Naive thymus-derived CD8-positive, alpha-beta T cell (primary cell): Measurements from ENCODE around the gene ADTRP. TPM values are rescaled to one million over a fixed set of nuclear protein-coding genes. Genes with fewer than 3 reads are reported as not detected.

Experiments used
- ATAC-seq, 2 donors: fragments of 150-1000 bp; cut with Tn5 transposase in 1 of 2; sonication (Bioruptor Pico), chemical (Tn5 transposase) in 1 of 2; 1 replicate in 1 of 2; 2 replicates in 1 of 2; pipeline ENCODE4 v1.10.0; 2021; ENCODE audit warnings: mild to moderate bottlenecking in 2 of 2, moderate library complexity in 2 of 2
- POLR2A ChIA-PET: fragments of 350-600 bp; sonication (Branson Sonifier 250); formaldehyde crosslinking; loops from one replicate; lab custom pipeline; 2021; ENCODE audit warnings: antibody characterized with exemption; lab: Charles Lee
- DNase-seq, 10 donors: peaks; one replicate each; pipeline versions ENCODE4 v3.0.0 to v3.0.0-alpha.2; 2020 to 2022
- H3K27ac Mint-ChIP-seq, 10 donors: one replicate each; pipeline ENCODE4 v1.8.0; 2020 to 2022; ENCODE audit warnings: mild to moderate bottlenecking in 10 of 10, mixed read lengths in 10 of 10, moderate library complexity in 4 of 10, inconsistent platforms in 1 of 10
- H3K27me3 Mint-ChIP-seq, 5 donors: one replicate each; pipeline ENCODE4 v1.8.0; 2021 to 2022; ENCODE audit warnings: mixed read lengths in 5 of 5
- H3K36me3 Mint-ChIP-seq, 3 donors: one replicate each; pipeline ENCODE4 v1.8.0; 2020 to 2022; ENCODE audit warnings: mixed read lengths in 3 of 3, mild to moderate bottlenecking in 2 of 3, inconsistent platforms in 1 of 3
- H3K4me1 Mint-ChIP-seq, 4 donors: one replicate each; pipeline ENCODE4 v1.8.0; 2021 to 2022; ENCODE audit warnings: mixed read lengths in 4 of 4
- H3K4me3 Mint-ChIP-seq, 10 donors: one replicate each; pipeline ENCODE4 v1.8.0; 2020 to 2022; ENCODE audit warnings: mild to moderate bottlenecking in 10 of 10, mixed read lengths in 10 of 10, moderate library complexity in 6 of 10, inconsistent platforms in 1 of 10
- H3K9me3 Mint-ChIP-seq, 9 donors: one replicate each; pipeline ENCODE4 v1.8.0; 2020 to 2022; ENCODE audit warnings: mixed read lengths in 9 of 9, mild to moderate bottlenecking in 3 of 9, inconsistent platforms in 1 of 9, moderate library complexity in 1 of 9
- polyA plus RNA-seq, 3 donors: library from polyadenylated mRNA; unstranded; fragments of 300-500 nt; fragmentation: Illumina TruSeq; gene quantifications; one replicate each; pipeline ENCODE4 v1.2.3, GENCODE V29; 2021
- total RNA-seq, 8 experiments: library from RNA in 2 of 8; stranded (reverse) in 2 of 8; gene quantifications; one replicate each; pipeline ENCODE4 v1.2.3 and lab custom pipeline; 2021 to 2026

The ADTRP gene
- total and polyA plus RNA-seq, 5 experiments from 2014 or later = 2.3 to 14.0 (median 7.2) TPM

DNA sequence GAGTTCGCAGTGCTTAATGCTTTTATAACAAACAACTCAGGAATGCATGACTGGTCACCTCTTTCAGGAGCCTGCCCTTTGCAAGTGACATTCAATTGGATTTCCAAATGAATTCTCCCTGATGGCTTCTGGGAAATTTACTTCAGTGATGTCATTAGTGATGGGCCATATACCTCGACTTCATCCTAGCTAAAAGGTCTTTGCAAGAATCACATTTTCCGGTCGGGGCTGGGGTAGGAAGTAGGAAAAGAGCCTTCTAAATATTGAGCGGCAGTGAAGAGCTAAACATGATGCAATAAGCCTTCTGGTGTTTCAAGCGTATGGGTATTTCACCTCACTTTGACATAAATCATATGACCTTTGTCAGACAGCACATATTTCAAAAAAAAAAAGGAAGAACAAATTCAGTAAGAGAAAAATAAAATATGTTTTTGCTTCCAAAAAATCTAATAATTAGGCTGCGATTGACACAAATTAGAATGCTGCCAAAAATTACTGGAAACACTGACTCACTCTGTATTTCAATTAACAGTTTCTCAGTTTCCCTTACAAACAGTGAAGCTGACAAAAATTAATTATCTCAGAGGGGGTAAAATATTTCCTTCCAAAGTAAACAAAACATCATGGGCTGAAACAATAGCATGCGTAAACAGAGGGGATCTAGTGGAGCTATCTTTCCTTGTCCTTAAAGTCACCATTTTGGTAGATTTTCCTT lies 39.8 kb downstream of the ADTRP start:
- Mint-ChIP-seq H3K27me3 (peaks cover 0 to 3% (median 0%) of the 10 kb centered on the region in 5 donors), H3K9me3 (peaks cover 0 to 2% (median 0%) of the 10 kb centered on the region in 9 donors), H3K4me1 (peaks cover 5 to 21% (median 12%) of the 10 kb centered on the region in 4 donors), H3K36me3 (no peaks in the 10 kb centered on the region), H3K4me3 (no peak overlapping the region), H3K27ac (no peak overlapping the region)
- no peak for DNase-seq
- POLR2A ChIA-PET = interaction anchor here (1.5 kb wide), 1 partner anchor 11 kb away, joined by 6 read pairs; no protein-coding TSS in a partner anchor
- no peak for ATAC-seq

- no peaks in the 10 kb centered on the region for H3K36me3 Mint-ChIP-seq
- peaks cover 0 to 3% (median 0%) of the 10 kb centered on the region in 5 donors for H3K27me3 Mint-ChIP-seq
- H3K4me1 Mint-ChIP-seq = peaks cover 5 to 26% (median 16%) of the 10 kb centered on the region in 4 donors
- DNase-seq = no peak
- peaks cover 0 to 6% (median 0%) of the 10 kb centered on the region in 9 donors for H3K9me3 Mint-ChIP-seq
- POLR2A ChIA-PET = interaction anchor here (1.5 kb wide), 1 partner anchor 10 kb away, joined by 6 read pairs; no protein-coding TSS in a partner anchor
- H3K4me3 Mint-ChIP-seq = no peak overlapping the region
- no peak for ATAC-seq
- H3K27ac Mint-ChIP-seq = no peak overlapping the region
These were observed 40.4 kb downstream of the ADTRP start for GRCh38 chr6:11738234-11738633.

DNA sequence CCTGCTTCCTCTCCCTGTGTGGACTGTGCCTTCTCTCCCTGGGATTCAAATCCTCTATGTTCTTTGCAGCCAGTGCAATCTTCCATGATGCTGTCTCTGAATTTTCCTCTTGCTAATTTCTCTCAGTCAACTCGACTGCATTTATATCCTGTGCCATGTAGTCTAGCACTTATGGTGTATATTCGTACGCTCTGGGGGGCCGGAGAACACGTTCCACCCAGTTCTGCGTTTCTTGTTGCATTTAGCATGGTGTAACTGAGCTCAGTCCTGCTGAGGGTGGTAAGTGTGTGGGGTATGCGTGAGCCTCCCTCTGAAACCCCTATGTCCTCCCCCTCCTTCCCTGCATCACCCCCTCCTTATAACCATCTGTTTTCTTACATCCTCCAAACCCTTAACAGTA lies 42.0 kb downstream of the ADTRP start:
- ATAC-seq (no peak), DNase-seq (no peak)
- Mint-ChIP-seq H3K4me1 (peaks cover 18 to 34% (median 27%) of the 10 kb centered on the region in 4 donors), H3K36me3 (no peaks in the 10 kb centered on the region), H3K27ac (peak overlapping the region in 1 of 10 donors; percentile 31), H3K27me3 (peaks cover 0 to 2% (median 0%) of the 10 kb centered on the region in 5 donors), H3K4me3 (no peak overlapping the region), H3K9me3 (peaks cover 0 to 9% (median 0%) of the 10 kb centered on the region in 9 donors)
- POLR2A ChIA-PET = interaction anchor here (1.1 kb wide), 1 partner anchor 25 kb away, joined by 4 read pairs; no protein-coding TSS in a partner anchor

DNA sequence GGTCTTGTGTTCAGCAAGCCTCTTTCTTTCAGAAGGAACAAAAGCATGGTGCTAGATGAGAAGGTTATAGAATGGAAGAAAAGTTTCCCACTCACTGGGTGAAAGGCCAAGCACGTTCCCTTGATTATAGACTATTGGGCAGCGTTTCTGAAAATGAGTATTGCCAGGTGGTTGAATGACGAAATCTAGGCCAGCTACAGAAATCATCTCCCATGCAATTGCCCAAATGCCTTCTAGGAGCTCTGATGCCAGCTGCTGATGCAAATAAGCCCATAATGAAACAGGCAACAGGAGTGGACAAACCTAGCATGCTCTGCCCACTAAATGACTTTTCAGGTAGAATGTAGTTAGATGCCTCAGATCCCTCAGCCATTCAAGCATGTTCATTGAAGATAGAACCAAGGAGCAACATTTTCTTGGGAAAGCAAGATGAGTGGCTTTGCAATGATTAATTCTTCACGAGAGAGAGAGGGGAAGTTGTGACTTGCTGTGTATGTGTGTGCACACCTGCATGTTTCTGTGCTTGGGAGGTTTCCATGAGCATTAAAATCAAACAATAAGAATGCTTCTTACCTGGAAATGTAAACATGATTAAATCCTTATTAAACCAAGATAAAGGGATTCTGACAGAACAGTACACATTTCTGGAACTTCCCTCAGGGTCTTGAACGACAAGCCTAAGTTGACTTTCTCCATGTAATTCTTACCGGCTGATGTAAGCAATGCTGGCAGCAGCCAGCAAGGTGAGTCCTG lies 43.6 kb downstream of the ADTRP start:
- no peak for ATAC-seq
- no peaks in the 10 kb centered on the region for H3K36me3 Mint-ChIP-seq
- peaks cover 0 to 9% (median 0%) of the 10 kb centered on the region in 9 donors for H3K9me3 Mint-ChIP-seq
- no peak overlapping the region for H3K4me3 Mint-ChIP-seq
- POLR2A ChIA-PET = no interaction called here
- H3K27ac Mint-ChIP-seq = no peak overlapping the region
- no peak for DNase-seq
- H3K27me3 Mint-ChIP-seq = peaks cover 0 to 2% (median 0%) of the 10 kb centered on the region in 5 donors
- H3K4me1 Mint-ChIP-seq = peaks cover 21 to 37% (median 25%) of the 10 kb centered on the region in 4 donors

GRCh38 chr6:11732036-11732631 lies 46.5 kb downstream of the ADTRP start:
- Mint-ChIP-seq H3K27me3 (peaks cover 0 to 2% (median 0%) of the 10 kb centered on the region in 5 donors), H3K27ac (peak overlapping the region in 7 of 10 donors; percentile 4 to 89 (median 74)), H3K4me1 (peaks cover 39 to 63% (median 50%) of the 10 kb centered on the region in 4 donors), H3K9me3 (peaks cover 0 to 9% (median 0%) of the 10 kb centered on the region in 9 donors), H3K4me3 (peak overlapping the region; percentile 20 to 78 (median 60)), H3K36me3 (no peaks in the 10 kb centered on the region)
- peak in 1 of 10 donors; percentile 18 for DNase-seq
- peak in 1 of 2 donors; percentile 33 for ATAC-seq
- POLR2A ChIA-PET = interaction anchor here (0.6 to 1.3 kb wide), 5 partner anchors 8 to 605 kb away, joined by 3 to 9 read pairs (median 4); no protein-coding TSS in a partner anchor

DNA sequence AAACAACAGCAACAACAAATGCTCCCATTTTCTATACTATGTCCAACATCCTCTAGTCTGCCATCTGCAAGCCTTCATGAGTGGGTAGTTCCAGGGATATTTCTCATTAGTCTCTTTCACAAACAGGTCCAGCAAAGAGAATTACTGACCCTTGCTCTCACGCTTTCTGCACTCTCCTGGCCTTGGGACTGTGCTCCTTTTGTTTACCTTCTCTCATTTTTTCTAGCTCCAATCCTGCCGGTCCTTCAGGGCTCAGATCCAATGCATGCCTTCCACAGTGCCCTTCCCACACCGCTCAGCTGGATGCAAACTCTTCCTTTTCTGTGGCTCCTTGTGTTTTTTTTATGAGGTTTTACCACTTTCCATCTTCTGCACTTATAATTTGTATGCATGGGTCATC lies 47.2 kb downstream of the ADTRP start:
- H3K36me3 Mint-ChIP-seq = peaks cover 0 to under 1% (median 0%) of the 10 kb centered on the region in 3 donors
- H3K4me1 Mint-ChIP-seq = peaks cover 41 to 68% (median 52%) of the 10 kb centered on the region in 4 donors
- DNase-seq (no peak), ATAC-seq (no peak)
- H3K4me3 Mint-ChIP-seq = peak overlapping the region in 3 of 10 donors; percentile 8 to 62 (median 54)
- H3K27me3 Mint-ChIP-seq = peaks cover 0 to 2% (median 0%) of the 10 kb centered on the region in 5 donors
- H3K27ac Mint-ChIP-seq = peak overlapping the region in 7 of 10 donors; percentile 35 to 89 (median 54)
- POLR2A ChIA-PET = interaction anchor here (0.6 to 1.3 kb wide), 2 partner anchors 20 to 606 kb away, joined by 3 to 9 read pairs; no protein-coding TSS in a partner anchor
- peaks cover 0 to 9% (median 0%) of the 10 kb centered on the region in 9 donors for H3K9me3 Mint-ChIP-seq

DNA sequence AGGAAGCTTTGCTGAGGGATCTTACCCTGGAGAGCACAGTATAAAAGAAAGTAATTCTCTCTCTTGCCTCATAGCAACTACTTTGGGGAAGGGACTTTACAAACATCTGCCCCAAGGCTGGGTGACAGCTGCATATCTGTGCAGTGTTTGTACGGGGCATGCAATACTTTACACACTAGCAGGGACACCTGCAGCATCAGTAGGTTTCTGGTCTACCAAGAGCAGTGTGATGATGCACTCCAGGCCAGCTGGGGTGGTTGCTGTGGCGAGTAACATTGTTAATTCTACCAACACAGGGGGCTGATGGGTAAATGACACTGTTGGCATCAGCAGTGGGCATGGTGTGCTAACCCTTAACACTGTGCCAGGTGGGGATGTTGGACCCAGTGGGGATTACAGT lies 48.0 kb downstream of the ADTRP start:
- peaks cover 0 to 9% (median 0%) of the 10 kb centered on the region in 9 donors for H3K9me3 Mint-ChIP-seq
- H3K27ac Mint-ChIP-seq = peak overlapping the region in 2 of 10 donors; percentile 89 to 98
- H3K4me3 Mint-ChIP-seq = peak overlapping the region in 1 of 10 donors; percentile 26

GRCh38 chr6:11729076-11729475 lies 49.5 kb downstream of the ADTRP start:
- Mint-ChIP-seq H3K9me3 (peaks cover 0 to 9% (median 0%) of the 10 kb centered on the region in 9 donors), H3K27ac (peak overlapping the region; percentile 63 to 98 (median 90)), H3K4me3 (peak overlapping the region; percentile 6 to 89 (median 70)), H3K4me1 (peaks cover 52 to 86% (median 66%) of the 10 kb centered on the region in 4 donors), H3K27me3 (peaks cover 0 to 2% (median 0%) of the 10 kb centered on the region in 5 donors), H3K36me3 (peaks cover 0 to 9% (median 6%) of the 10 kb centered on the region in 3 donors)
- ATAC-seq (peak; percentile 63 to 78), DNase-seq (peak in 4 of 10 donors; percentile 23 to 53 (median 33))
- POLR2A ChIA-PET = interaction anchor here (1.8 to 2.0 kb wide), 2 partner anchors 15 to 17 kb away, joined by 12 to 16 read pairs; no protein-coding TSS in a partner anchor

More for the DNA sequence above, 48.0 kb downstream of the ADTRP start:
- H3K4me1 Mint-ChIP-seq = peaks cover 47 to 73% (median 57%) of the 10 kb centered on the region in 4 donors
- POLR2A ChIA-PET = no interaction called here
- H3K27me3 Mint-ChIP-seq = peaks cover 0 to 2% (median 0%) of the 10 kb centered on the region in 5 donors
- peak in 1 of 2 donors; percentile 27 for ATAC-seq
- DNase-seq = peak in 1 of 10 donors; percentile 12
- H3K36me3 Mint-ChIP-seq = peaks cover 0 to 6% (median 4%) of the 10 kb centered on the region in 3 donors

- ATAC-seq (peak; percentile 59 to 66), DNase-seq (peak in 4 of 10 donors; percentile 12 to 53 (median 22))
- Mint-ChIP-seq H3K27me3 (no peaks in the 10 kb centered on the region), H3K4me3 (peak overlapping the region; percentile 31 to 89 (median 74)), H3K36me3 (peaks cover 0 to 9% (median 6%) of the 10 kb centered on the region in 3 donors), H3K9me3 (peaks cover 0 to 4% (median 0%) of the 10 kb centered on the region in 9 donors), H3K27ac (peak overlapping the region; percentile 63 to 98 (median 90)), H3K4me1 (peaks cover 51 to 92% (median 70%) of the 10 kb centered on the region in 4 donors)
- POLR2A ChIA-PET = interaction anchor here (0.5 to 2.0 kb wide), 7 partner anchors 10 to 284 kb away, joined by 3 to 16 read pairs (median 4); partner anchors contain the start of gene HIVEP1
These were observed 50.3 kb downstream of the ADTRP start for GRCh38 chr6:11727998-11728961.

GRCh38 chr6:11727346-11727997 lies 51.1 kb downstream of the ADTRP start:
- H3K4me3 Mint-ChIP-seq = peak overlapping the region; percentile 10 to 89 (median 76)

More at GRCh38 chr6:11727346-11727997, 51.1 kb downstream of the ADTRP start:
- Mint-ChIP-seq H3K9me3 (peaks cover 0 to 4% (median 0%) of the 10 kb centered on the region in 9 donors), H3K27ac (peak overlapping the region in 9 of 10 donors; percentile 11 to 98 (median 89)), H3K27me3 (no peaks in the 10 kb centered on the region), H3K36me3 (peaks cover 4 to 9% (median 6%) of the 10 kb centered on the region in 3 donors), H3K4me1 (peaks cover 55 to 92% (median 69%) of the 10 kb centered on the region in 4 donors)
- ATAC-seq (no peak), DNase-seq (no peak)
- POLR2A ChIA-PET = interaction anchor here (0.5 to 2.0 kb wide), 6 partner anchors 10 to 285 kb away, joined by 3 to 16 read pairs (median 5); partner anchors contain the start of gene HIVEP1
